Renal pelvis (tissue), 4 donors: Measurements from ENCODE around the gene MUSK. TPM values are rescaled to one million over a fixed set of nuclear protein-coding genes. Genes with fewer than 3 reads are reported as not detected.
"Not testable (repeated sequence)": the region's sequence is repeated elsewhere in the genome, so short reads cannot be mapped to it uniquely, and the experiment has no call there.

Source experiments
- DNase-seq: peaks from one replicate; pipeline ENCODE4 v3.0.0-alpha.2; 2013
- polyA plus RNA-seq, 3 donors: library from polyadenylated mRNA; unstranded; fragments of 120-200 nt; gene quantifications; one replicate each; pipeline ENCODE4 v1.2.1, GENCODE V29; 2013; ENCODE audit not compliant: insufficient read length in 3 of 3

The MUSK gene
- polyA plus RNA-seq, 3 donors: 0.04 to 0.23 (median 0.15) TPM

GRCh38 chr9:110758201-110758600 lies 89.6 kb downstream of the MUSK start:
- DNase-seq: no peak

GRCh38 chr9:110762783-110763182 lies 94.2 kb downstream of the MUSK start:
- DNase-seq: no peak

GRCh38 chr9:110763568-110763967 lies 95.0 kb downstream of the MUSK start:
- no peak for DNase-seq

DNA sequence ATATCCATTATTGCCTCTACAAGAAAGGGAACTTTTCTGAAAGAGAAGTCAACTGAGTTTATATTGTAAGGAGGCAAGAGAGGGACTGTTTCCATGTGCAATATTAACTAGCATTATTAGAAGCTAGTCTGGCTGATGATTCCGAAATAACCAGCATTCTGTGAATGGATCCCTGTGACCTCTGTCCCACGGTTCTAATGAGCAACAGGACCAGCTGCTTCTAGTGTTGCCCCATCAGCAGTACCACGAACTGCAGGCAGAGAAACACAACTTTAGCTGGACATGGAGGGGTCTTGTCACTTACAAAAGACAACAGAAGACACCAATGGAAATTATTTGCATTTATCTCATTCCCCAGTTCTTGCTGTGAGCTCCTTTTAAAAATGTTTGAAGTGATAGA lies 95.4 kb downstream of the MUSK start:
- DNase-seq: no peak

- no peak for DNase-seq
These were observed 97.3 kb downstream of the MUSK start for GRCh38 chr9:110765926-110766325.

- DNase-seq: no peak
These were observed 99.0 kb downstream of the MUSK start for GRCh38 chr9:110767559-110768063.

GRCh38 chr9:110768886-110769285 lies 100.3 kb downstream of the MUSK start:
- DNase-seq: no peak

DNA sequence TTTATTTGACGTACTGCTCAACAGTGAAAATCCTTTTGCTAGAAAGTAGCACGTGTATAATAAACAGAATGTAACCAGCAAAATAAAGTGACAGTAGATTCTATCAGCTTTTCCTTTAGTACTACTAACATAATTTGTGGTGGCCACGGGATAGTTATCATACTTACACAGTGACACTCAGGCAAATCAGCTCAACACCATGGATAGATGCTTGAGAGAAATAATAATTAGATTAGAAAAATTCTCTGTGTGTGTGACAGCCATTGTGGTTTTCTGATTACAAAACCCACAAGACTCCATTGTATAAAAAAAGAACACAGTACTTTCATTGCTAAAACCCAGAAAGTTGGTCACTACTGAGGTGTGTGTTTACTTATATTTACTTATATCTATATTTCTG lies 101.1 kb downstream of the MUSK start:
- DNase-seq: no peak

DNA sequence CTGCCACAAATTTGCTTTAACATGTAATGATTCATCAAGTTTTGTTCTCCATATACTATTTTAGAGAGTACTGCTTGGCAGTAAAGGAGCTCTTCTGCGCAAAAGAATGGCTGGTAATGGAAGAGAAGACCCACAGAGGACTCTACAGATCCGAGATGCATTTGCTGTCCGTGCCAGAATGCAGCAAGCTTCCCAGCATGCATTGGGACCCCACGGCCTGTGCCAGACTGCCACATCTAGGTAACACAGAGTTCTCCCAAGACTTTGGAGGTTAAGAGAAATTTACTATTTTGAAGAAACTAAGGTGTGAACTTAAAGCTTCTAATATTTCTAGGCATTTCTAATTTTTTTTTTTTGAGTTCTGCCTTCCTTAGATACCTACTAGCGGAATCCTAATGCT lies 107.1 kb downstream of the MUSK start:
- DNase-seq: no peak

GRCh38 chr9:110776221-110776620 lies 107.6 kb downstream of the MUSK start:
- DNase-seq: peak; percentile 38

DNA sequence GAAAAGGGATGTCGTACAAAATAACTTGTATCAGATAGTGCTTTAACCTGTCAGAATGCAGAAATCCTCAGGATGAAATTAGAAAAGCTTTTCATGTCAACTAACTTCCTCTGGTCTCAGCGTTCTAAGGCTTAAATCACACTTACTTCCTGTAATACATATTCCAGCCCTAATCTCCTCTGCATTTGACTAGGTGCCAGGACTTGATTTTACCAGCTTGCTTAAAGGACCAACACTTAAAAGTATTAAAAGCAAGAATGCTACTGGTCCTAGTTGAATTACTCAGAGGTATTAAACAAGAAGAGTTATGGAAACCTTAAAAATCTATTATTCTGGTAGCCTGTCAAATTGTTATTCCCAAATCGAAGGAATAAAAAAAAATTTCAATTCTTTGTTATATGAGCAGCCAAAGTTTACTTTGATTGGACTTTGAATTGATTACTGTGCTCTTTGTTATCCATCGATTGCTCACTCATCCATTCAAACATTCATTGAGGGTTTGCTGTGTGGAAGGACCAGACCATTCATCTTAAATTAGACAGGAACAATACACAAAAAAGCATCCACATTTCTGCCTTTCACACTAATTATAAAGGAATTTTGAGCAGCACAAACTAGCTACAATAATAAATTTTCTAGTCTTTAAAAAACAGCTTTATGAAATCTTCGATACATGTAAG lies 108.7 kb downstream of the MUSK start:
- no peak for DNase-seq

DNA sequence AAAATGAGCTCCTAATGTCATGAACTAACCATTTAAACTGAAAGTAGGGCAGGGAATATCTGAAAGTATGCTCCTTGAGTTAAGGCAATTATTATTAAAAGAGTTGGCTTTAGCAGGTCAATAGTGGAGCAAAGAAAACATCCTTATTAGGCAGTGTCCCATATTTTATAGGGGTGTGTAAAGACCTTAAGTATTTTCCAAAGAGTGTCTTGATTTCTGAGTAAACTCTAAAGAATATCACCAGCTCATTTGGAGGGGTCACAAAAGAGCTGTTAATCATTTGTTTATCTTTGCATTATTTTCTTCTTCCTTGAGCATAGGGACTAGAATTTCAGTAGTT lies 109.3 kb downstream of the MUSK start:
- no peak for DNase-seq

- DNase-seq: no peak
These were observed 114.1 kb downstream of the MUSK start for GRCh38 chr9:110782701-110783100.

DNA sequence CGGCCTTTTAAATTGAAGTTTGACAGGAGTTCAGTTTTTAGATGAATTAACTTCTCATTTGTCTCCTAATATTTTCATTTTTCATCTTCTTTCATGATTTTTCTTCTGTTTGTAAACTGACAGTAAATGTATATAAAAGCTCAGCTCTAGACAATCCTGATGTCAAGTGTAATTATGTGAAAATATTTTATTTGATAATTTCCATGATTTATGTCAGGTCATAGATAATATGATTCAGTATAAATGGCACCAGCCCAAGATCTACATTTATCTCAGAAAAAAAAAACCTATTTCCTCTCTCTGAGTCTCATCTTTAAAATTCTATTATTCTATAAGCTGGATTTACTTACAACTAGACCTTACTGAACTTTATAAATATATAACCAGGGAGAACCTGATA lies 115.7 kb downstream of the MUSK start:
- no peak for DNase-seq

GRCh38 chr9:110785166-110785565 lies 116.6 kb downstream of the MUSK start:
- DNase-seq: no peak

DNA sequence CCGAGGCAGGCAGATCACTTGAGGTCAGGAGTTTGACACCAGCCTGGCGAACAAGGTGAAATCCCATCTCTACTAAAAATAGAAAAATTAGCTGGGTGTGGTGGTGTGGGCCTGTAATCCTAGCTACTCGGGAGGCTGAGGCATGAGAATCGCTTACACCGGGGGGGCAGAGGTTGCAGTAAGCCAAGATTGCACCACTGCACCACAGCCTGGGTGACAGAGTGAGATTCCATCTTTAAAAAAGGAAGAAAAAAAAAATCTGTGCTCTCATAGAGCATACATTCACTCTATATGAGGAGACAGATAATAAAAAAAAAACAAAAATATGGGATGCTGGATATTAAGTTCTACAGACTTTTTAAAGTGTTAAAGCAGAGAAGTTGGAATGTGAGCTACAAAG lies 119.8 kb downstream of the MUSK start:
- not testable (repeated sequence) for DNase-seq

GRCh38 chr9:110788871-110789270 lies 120.3 kb downstream of the MUSK start:
- no peak for DNase-seq

DNA sequence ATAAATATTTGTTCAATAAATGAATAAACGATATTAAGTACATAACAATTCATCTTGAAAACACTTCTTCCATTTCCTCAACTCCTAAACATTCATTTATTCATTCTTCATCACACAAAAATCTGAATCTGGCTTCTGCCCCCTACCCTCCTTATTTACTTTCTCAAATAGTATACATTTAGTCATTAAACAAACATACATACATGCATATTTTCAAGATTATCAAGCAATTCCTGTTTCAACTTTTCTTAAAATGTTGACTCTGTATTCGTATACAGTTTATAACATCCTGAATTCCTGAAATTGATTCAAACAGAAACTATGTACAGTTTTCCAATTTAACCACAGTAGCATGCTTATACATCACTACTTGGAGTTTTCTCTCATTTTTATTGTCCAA lies 129.0 kb downstream of the MUSK start:
- no peak for DNase-seq

DNA sequence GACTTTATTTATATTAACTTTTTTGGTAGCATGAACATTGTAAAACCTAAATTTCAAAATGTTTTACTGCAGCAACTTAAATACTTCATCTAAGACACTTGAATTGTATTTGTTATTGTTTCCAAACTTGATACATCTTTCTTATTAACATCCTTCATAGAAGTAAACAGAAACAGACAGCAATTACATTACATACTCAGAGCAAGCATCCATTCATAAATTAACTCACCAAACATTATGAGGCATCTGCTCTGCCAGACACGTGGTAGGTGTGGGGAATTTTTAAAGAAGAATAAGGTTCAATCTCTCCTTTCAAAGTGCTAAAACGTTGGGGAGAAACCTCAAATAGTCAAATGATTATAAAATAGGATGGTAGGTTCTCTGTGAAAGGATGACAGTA lies 130.8 kb downstream of the MUSK start:
- DNase-seq: no peak

DNA sequence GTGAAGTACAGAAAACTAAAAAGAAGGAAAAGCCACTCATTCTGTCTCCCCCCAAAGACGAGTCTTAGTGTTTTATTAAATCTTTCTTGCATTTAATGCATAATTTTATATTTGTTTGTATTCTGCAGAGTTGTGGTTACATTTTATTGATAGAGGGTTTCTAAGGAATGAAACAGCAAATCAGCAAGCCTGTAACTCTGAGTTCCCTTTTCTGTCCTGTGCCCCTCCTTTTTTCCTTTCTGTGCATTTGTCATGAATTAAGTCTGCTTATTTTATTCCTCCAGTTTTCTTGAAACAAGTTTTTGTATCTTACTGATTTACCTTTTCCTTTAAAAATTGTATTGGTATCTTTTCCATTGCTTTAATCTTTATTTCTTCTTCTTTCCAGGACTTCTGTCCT lies 132.8 kb downstream of the MUSK start:
- DNase-seq: no peak

DNA sequence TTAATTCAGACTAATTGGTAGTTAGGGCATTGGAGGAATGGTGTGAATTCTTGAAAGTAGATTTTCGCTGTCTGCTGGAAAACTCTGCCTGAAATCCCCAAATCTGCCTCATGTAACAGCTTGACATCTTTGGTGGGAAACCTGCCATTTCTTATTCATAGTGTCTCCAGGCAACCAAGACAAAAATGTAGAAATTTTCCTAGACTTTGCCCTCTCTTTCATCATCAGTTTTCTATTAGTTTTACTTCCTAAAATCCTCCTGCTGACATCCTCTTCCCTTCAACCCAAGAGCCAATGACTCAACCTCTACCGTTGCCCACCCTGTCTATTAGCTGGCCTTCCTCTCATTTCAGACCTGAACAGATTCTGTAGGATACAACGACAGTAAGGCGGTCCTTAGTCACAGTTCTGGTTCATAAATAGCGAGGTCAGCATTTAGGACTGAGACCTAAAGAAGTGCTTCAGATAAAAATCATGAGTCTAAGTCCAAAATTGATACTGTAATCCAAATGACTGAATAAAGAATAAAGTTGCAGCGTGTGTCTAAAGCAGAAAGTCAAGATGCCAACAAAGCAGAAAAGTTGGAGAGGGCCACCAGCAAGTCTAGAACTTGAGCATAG lies 133.9 kb downstream of the MUSK start:
- DNase-seq: no peak

GRCh38 chr9:110807956-110808598 lies 139.5 kb downstream of the MUSK start:
- DNase-seq: no peak

DNA sequence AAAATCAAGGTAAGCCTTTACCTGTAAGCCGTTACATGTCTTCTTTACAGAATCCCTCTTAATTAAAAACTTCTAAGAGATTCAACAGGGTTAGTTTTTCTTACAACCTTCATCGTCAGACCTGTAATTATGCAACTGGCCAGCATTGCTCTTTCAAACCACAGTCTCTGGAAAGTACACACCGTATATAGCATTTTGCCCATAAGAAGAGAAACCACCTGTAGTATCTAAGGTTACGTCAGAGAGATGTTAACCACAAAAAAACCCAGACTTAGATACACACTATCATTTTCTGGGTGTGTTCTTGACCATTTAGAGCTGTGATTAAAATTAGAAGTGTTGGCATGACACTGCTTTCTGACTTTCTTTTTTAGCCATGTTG lies 140.0 kb downstream of the MUSK start:
- no peak for DNase-seq
